ENCODE results near the gene APOL2.

The APOL2 gene

DNA sequence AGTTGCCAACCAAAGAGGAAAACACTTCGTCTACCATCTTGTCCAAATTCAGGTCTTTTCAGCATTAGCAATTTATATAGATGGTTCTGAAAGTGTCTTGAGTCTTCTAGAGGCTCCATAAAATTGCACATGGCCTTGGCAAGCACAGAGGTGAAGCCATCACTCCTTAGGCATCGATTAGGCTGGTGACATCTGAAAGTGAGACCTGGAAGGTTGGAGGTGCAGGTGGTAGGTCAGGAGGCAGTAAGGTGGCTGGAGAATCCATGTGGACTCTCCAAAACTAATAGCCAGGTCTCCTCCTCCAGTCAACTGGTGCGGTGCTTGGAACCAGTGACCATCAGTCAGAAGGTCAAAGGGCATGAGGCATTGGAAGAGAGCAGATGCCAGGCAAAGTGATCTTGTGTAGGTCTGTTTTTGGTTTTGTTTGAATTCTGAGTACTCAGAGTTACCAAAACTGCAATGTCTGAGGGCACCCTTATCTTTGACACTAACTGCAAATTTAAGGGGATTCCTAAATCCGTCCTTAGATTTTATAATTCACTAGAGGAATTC is 6.6 kb upstream of the APOL2 start:
- Histone ChIP-seq H2BK5ac (ENCODE audit: low read depth, low read length, poor library complexity, severe bottlenecking) (no peak overlapping the region), H3K27ac (ENCODE audit: low read length, poor library complexity, severe bottlenecking) (no peak overlapping the region), H3K4me3 (ENCODE audit: insufficient read depth in 1 of 2, low read depth in 1 of 2, low read length in 2 of 2) (no peak overlapping the region), H3K9ac (ENCODE audit: low read length) (no peak overlapping the region), H3K9me3 (ENCODE audit: control insufficient read depth, low read length) (peaks cover 6% of the 10 kb centered on the region), H2BK120ac (ENCODE audit: low read depth, low read length) (no peak overlapping the region), H2BK12ac (ENCODE audit: low read length in 2 of 2) (no peak overlapping the region), H3K4ac (ENCODE audit: low read depth in 1 of 2, low read length in 2 of 2) (no peak overlapping the region), H4K91ac (ENCODE audit: low read length) (no peak overlapping the region), H3K27me3 (ENCODE audit: control insufficient read depth in 1 of 2, insufficient read depth in 1 of 2, low read length in 2 of 2) (no peaks in the 10 kb centered on the region), H3K14ac (ENCODE audit: low read length in 2 of 2) (no peak overlapping the region), H3K36me3 (ENCODE audit: control insufficient read depth in 1 of 2, insufficient read depth in 2 of 2, low read depth in 1 of 2, low read length in 2 of 2) (no peaks in the 10 kb centered on the region), H3K79me1 (replicated peaks; ENCODE audit: low read length, poor library complexity, severe bottlenecking) (no peaks in the 10 kb centered on the region), H3K4me1 (ENCODE audit: control insufficient read depth, insufficient read depth, low read depth, low read length) (peaks cover 10% of the 10 kb centered on the region), H3K4me2 (ENCODE audit: low read length, poor library complexity, severe bottlenecking) (no peak overlapping the region), H3K23ac (ENCODE audit: low read length in 2 of 2) (peak overlapping the region in 1 of 2 experiments; percentile 32), H2BK15ac (ENCODE audit: low read depth, poor library complexity, severe bottlenecking) (no peak overlapping the region), H2AK5ac (ENCODE audit: low read length, severe bottlenecking) (no peak overlapping the region), H4K8ac (ENCODE audit: low read length) (no peak overlapping the region), H2AFZ (ENCODE audit: low read depth, low read length) (no peak overlapping the region), H3K18ac (ENCODE audit: low read depth in 1 of 2, low read length in 2 of 2) (no peak overlapping the region)
- no peak for DNase-seq
- WGBS, result 58% methylated on average over 3 of the region's 4 CpGs

DNA sequence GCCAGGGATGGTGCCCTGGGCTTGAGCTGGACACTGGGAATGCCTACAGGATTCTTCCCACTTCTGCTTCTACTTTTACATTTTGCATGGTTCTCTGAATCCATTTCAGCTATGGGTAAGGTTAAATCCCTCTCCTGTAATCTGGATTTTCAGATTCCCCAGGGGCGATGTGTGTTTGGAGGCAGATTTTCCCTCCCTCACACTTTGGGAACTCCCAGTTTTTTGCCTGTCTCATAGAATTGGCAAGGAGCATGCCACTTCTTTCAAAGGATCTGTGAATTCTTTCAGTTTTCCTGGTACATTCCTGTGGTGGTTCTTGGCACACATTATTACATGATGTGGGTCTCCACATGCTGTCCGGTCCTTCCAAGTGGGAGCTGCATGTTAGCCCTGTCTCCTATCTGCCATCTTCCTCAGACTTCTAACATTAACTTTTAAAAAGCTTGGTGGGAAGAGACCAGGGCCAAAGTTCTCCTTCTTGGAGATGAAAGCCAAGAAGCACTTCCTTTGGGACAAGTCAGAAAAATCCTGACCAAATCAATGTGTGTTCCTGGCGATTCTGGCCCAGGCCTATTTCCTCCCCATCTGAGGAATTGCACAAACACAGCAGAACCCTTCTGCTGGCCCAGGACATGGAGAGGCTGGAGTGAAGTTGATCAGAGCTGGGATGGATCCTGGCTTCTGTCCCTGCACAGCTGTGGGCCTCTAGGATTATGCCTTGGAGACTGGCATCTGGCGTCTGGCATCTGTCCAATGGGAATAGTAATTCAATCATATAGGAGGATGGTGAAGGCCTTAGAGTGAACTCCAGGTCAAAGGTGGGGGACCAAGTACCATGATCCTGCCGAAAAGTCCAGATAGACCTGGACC is 5.4 kb upstream of the APOL2 start:
- no peak overlapping the region for H2BK12ac ChIP-seq (ENCODE audit: low read length in 2 of 2)
- no peak overlapping the region for H2BK5ac ChIP-seq (ENCODE audit: low read depth, low read length, poor library complexity, severe bottlenecking)
- H3K18ac ChIP-seq (ENCODE audit: low read depth in 1 of 2, low read length in 2 of 2), result no peak overlapping the region
- H2AK5ac ChIP-seq (ENCODE audit: low read length, severe bottlenecking), result peak overlapping the region; percentile 46
- H3K36me3 ChIP-seq (ENCODE audit: control insufficient read depth in 1 of 2, insufficient read depth in 2 of 2, low read depth in 1 of 2, low read length in 2 of 2), result no peaks in the 10 kb centered on the region
- no peak overlapping the region for H2BK15ac ChIP-seq (ENCODE audit: low read depth, poor library complexity, severe bottlenecking)
- no peak for DNase-seq
- H3K23ac ChIP-seq (ENCODE audit: low read length in 2 of 2), result no peak overlapping the region
- H3K27me3 ChIP-seq (ENCODE audit: control insufficient read depth in 1 of 2, insufficient read depth in 1 of 2, low read length in 2 of 2), result no peaks in the 10 kb centered on the region
- no peak overlapping the region for H4K8ac ChIP-seq (ENCODE audit: low read length)
- peak overlapping the region; percentile 2 for H3K27ac ChIP-seq (ENCODE audit: low read length, poor library complexity, severe bottlenecking)
- H3K4ac ChIP-seq (ENCODE audit: low read depth in 1 of 2, low read length in 2 of 2), result no peak overlapping the region
- no peak overlapping the region for H3K4me3 ChIP-seq (ENCODE audit: insufficient read depth in 1 of 2, low read depth in 1 of 2, low read length in 2 of 2)
- H3K4me1 ChIP-seq (ENCODE audit: control insufficient read depth, insufficient read depth, low read depth, low read length), result peaks cover 10% of the 10 kb centered on the region
- H3K9ac ChIP-seq (ENCODE audit: low read length), result peak overlapping the region; percentile 27
- no peak overlapping the region for H2BK120ac ChIP-seq (ENCODE audit: low read depth, low read length)
- WGBS, result 83% methylated on average over 5 of the region's 5 CpGs
- H4K91ac ChIP-seq (ENCODE audit: low read length), result no peak overlapping the region
- no peak overlapping the region for H3K14ac ChIP-seq (ENCODE audit: low read length in 2 of 2)
- H3K9me3 ChIP-seq (ENCODE audit: control insufficient read depth, low read length), result peaks cover 6% of the 10 kb centered on the region
- no peaks in the 10 kb centered on the region for H3K79me1 ChIP-seq (replicated peaks; ENCODE audit: low read length, poor library complexity, severe bottlenecking)
- no peak overlapping the region for H2AFZ ChIP-seq (ENCODE audit: low read depth, low read length)
- no peak overlapping the region for H3K4me2 ChIP-seq (ENCODE audit: low read length, poor library complexity, severe bottlenecking)

DNA sequence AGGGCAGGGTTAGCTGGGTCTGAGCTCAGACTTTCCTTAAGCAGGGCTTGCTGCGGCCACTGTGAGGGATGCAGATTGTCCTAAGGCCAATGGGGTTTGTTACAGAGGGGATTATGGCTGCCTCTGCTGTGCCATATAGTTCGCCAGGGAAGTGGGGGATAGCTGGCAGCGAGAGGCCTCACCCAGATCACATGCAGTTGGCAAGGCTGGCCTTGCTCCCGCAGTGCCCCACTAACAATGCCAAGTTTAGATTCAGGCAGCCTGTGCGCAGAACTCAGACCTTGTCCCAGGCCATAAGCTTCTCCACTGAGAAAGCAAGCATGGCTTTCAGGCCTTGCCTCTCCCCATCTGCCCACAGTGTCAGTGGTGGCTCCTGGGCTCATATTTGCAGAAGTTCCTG is 4.7 kb upstream of the APOL2 start:
- Histone ChIP-seq H4K8ac (ENCODE audit: low read length) (no peak overlapping the region), H3K79me1 (replicated peaks; ENCODE audit: low read length, poor library complexity, severe bottlenecking) (no peaks in the 10 kb centered on the region), H3K9ac (ENCODE audit: low read length) (peak overlapping the region; percentile 27), H3K4ac (ENCODE audit: low read depth in 1 of 2, low read length in 2 of 2) (no peak overlapping the region), H2AK5ac (ENCODE audit: low read length, severe bottlenecking) (peak overlapping the region; percentile 7), H3K23ac (ENCODE audit: low read length in 2 of 2) (no peak overlapping the region), H4K91ac (ENCODE audit: low read length) (no peak overlapping the region), H3K36me3 (ENCODE audit: control insufficient read depth in 1 of 2, insufficient read depth in 2 of 2, low read depth in 1 of 2, low read length in 2 of 2) (no peaks in the 10 kb centered on the region), H3K14ac (ENCODE audit: low read length in 2 of 2) (no peak overlapping the region), H2BK5ac (ENCODE audit: low read depth, low read length, poor library complexity, severe bottlenecking) (no peak overlapping the region), H2BK120ac (ENCODE audit: low read depth, low read length) (no peak overlapping the region), H2BK12ac (ENCODE audit: low read length in 2 of 2) (no peak overlapping the region), H2AFZ (ENCODE audit: low read depth, low read length) (no peak overlapping the region), H3K4me3 (ENCODE audit: insufficient read depth in 1 of 2, low read depth in 1 of 2, low read length in 2 of 2) (no peak overlapping the region), H3K27me3 (ENCODE audit: control insufficient read depth in 1 of 2, insufficient read depth in 1 of 2, low read length in 2 of 2) (no peaks in the 10 kb centered on the region), H2BK15ac (ENCODE audit: low read depth, poor library complexity, severe bottlenecking) (no peak overlapping the region), H3K4me1 (ENCODE audit: control insufficient read depth, insufficient read depth, low read depth, low read length) (peaks cover 13% of the 10 kb centered on the region), H3K9me3 (ENCODE audit: control insufficient read depth, low read length) (peaks cover 6% of the 10 kb centered on the region), H3K4me2 (ENCODE audit: low read length, poor library complexity, severe bottlenecking) (no peak overlapping the region), H3K18ac (ENCODE audit: low read depth in 1 of 2, low read length in 2 of 2) (no peak overlapping the region), H3K27ac (ENCODE audit: low read length, poor library complexity, severe bottlenecking) (no peak overlapping the region)
- no peak for DNase-seq
- WGBS, result 91% methylated on average over 5 of the region's 5 CpGs

DNA sequence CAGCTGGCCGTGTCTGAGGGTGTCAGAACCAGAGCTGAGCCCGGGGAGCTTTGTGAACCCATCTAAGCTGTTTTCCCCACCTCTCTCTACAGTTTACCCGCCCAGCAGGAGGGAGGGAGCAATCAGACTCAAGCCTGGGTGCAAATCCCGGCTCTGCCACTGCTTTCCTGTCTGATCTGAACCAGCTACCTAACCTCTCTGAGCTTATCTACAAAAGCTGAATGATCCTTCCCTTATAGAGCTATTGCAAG is 252 bp downstream of the APOL2 start:
- Histone ChIP-seq H2AK5ac (ENCODE audit: low read length, severe bottlenecking) (peak overlapping the region; percentile 95), H3K9ac (ENCODE audit: low read length) (peak overlapping the region; percentile 91), H3K27ac (ENCODE audit: low read length, poor library complexity, severe bottlenecking) (peak overlapping the region; percentile 94), H3K79me1 (replicated peaks; ENCODE audit: low read length, poor library complexity, severe bottlenecking) (peaks cover 8% of the 10 kb centered on the region), H3K23ac (ENCODE audit: low read length in 2 of 2) (peak overlapping the region; percentile 64 to 91), H3K4ac (ENCODE audit: low read depth in 1 of 2, low read length in 2 of 2) (peak overlapping the region; percentile 46 to 96), H2BK12ac (ENCODE audit: low read length in 2 of 2) (peak overlapping the region in 1 of 2 experiments; percentile 71), H3K9me3 (ENCODE audit: control insufficient read depth, low read length) (no peaks in the 10 kb centered on the region), H3K27me3 (ENCODE audit: control insufficient read depth in 1 of 2, insufficient read depth in 1 of 2, low read length in 2 of 2) (no peaks in the 10 kb centered on the region), H2AFZ (ENCODE audit: low read depth, low read length) (peak overlapping the region; percentile 67), H2BK15ac (ENCODE audit: low read depth, poor library complexity, severe bottlenecking) (peak overlapping the region; percentile 88), H3K18ac (ENCODE audit: low read depth in 1 of 2, low read length in 2 of 2) (peak overlapping the region; percentile 6 to 82), H3K4me2 (ENCODE audit: low read length, poor library complexity, severe bottlenecking) (peak overlapping the region; percentile 62), H3K36me3 (ENCODE audit: control insufficient read depth in 1 of 2, insufficient read depth in 2 of 2, low read depth in 1 of 2, low read length in 2 of 2) (peaks cover 8 to 24% of the 10 kb centered on the region in 2 experiments), H2BK120ac (ENCODE audit: low read depth, low read length) (no peak overlapping the region), H3K14ac (ENCODE audit: low read length in 2 of 2) (peak overlapping the region in 1 of 2 experiments; percentile 88), H3K4me1 (ENCODE audit: control insufficient read depth, insufficient read depth, low read depth, low read length) (peaks cover 32% of the 10 kb centered on the region), H3K4me3 (ENCODE audit: insufficient read depth in 1 of 2, low read depth in 1 of 2, low read length in 2 of 2) (peak overlapping the region; percentile 70 to 86), H4K8ac (ENCODE audit: low read length) (peak overlapping the region; percentile 78), H2BK5ac (ENCODE audit: low read depth, low read length, poor library complexity, severe bottlenecking) (peak overlapping the region; percentile 84), H4K91ac (ENCODE audit: low read length) (peak overlapping the region; percentile 41)
- no peak for DNase-seq
- 21% methylated on average over 4 of the region's 4 CpGs for WGBS

Data from mesenchymal stem cell (in vitro differentiated cells and primary cell).